ENCODE data around the gene ZNF526.

- TF ChIP-seq CTCF (IDR thresholded peaks at IDR 0.05 in 2 of 3, conservative IDR thresholded peaks at IDR 0.05 in 1 of 3; ENCODE audit: borderline replicate concordance in 1 of 3, insufficient read depth in 1 of 3, low read depth in 2 of 3, low read length in 2 of 3) (no peak), EZH2phosphoT487 (IDR thresholded peaks at IDR 0.05; ENCODE audit: borderline replicate concordance) (no peak), EZH2 (IDR thresholded peaks at IDR 0.05) (no peak), SIN3A (IDR thresholded peaks at IDR 0.05; ENCODE audit: low read depth) (no peak), MAX (IDR thresholded peaks at IDR 0.05) (no peak), POLR2AphosphoS5 (IDR thresholded peaks at IDR 0.05; ENCODE audit: low read depth, low read length) (no peak), SRF (IDR thresholded peaks at IDR 0.05; ENCODE audit: low read depth) (no peak), CBX3 (IDR thresholded peaks at IDR 0.05; ENCODE audit: low read depth) (no peak)
Observed at GRCh38 chr19:42272535-42272897, 52.4 kb downstream of the ZNF526 start.
